ENCODE results near the gene ARFIP1.

The ARFIP1 gene

GRCh38 chr4:152785639-152786615, 6.2 kb downstream of the ARFIP1 start:
- peaks cover 0 to 2% of the 10 kb centered on the region in 2 donors for H3K36me3 ChIP-seq (ENCODE audit: control insufficient read depth in 1 of 2, insufficient read depth in 2 of 2, low read length in 2 of 2)
- no peak overlapping the region for H3K4me3 ChIP-seq (ENCODE audit: low read depth in 1 of 2, low read length in 2 of 2)
- H3K4me1 ChIP-seq (ENCODE audit: control insufficient read depth in 1 of 2, insufficient read depth in 2 of 2, low read length in 2 of 2) = peaks cover 28 to 41% of the 10 kb centered on the region in 2 donors
- H3K27ac ChIP-seq (ENCODE audit: low read depth, low read length) = no peak overlapping the region
- no peaks in the 10 kb centered on the region for H3K9me3 ChIP-seq (ENCODE audit: control insufficient read depth in 1 of 2, low read length in 2 of 2)
- H3K27me3 ChIP-seq (ENCODE audit: control insufficient read depth in 1 of 2, insufficient read depth in 2 of 2, low read length in 2 of 2) = no peaks in the 10 kb centered on the region
- H3K9ac ChIP-seq (ENCODE audit: low read depth in 1 of 2, low read length in 2 of 2) = no peak overlapping the region

- no peak overlapping the region for H3K27ac ChIP-seq (ENCODE audit: low read depth, low read length)
- peaks cover 25 to 41% of the 10 kb centered on the region in 2 donors for H3K4me1 ChIP-seq (ENCODE audit: control insufficient read depth in 1 of 2, insufficient read depth in 2 of 2, low read length in 2 of 2)
- H3K9me3 ChIP-seq (ENCODE audit: control insufficient read depth in 1 of 2, low read length in 2 of 2) = no peaks in the 10 kb centered on the region
- H3K27me3 ChIP-seq (ENCODE audit: control insufficient read depth in 1 of 2, insufficient read depth in 2 of 2, low read length in 2 of 2) = no peaks in the 10 kb centered on the region
- H3K36me3 ChIP-seq (ENCODE audit: control insufficient read depth in 1 of 2, insufficient read depth in 2 of 2, low read length in 2 of 2) = peaks cover 0 to 2% of the 10 kb centered on the region in 2 donors
- no peak overlapping the region for H3K4me3 ChIP-seq (ENCODE audit: low read depth in 1 of 2, low read length in 2 of 2)
- no peak overlapping the region for H3K9ac ChIP-seq (ENCODE audit: low read depth in 1 of 2, low read length in 2 of 2)
Observed at GRCh38 chr4:152786627-152787026, 6.9 kb downstream of the ARFIP1 start.

GRCh38 chr4:152795891-152796290, 16.1 kb downstream of the ARFIP1 start:
- Histone ChIP-seq H3K4me3 (ENCODE audit: low read depth in 1 of 2, low read length in 2 of 2) (no peak overlapping the region), H3K9ac (ENCODE audit: low read depth in 1 of 2, low read length in 2 of 2) (no peak overlapping the region), H3K27ac (ENCODE audit: low read depth, low read length) (no peak overlapping the region), H3K9me3 (ENCODE audit: control insufficient read depth in 1 of 2, low read length in 2 of 2) (no peaks in the 10 kb centered on the region), H3K36me3 (ENCODE audit: control insufficient read depth in 1 of 2, insufficient read depth in 2 of 2, low read length in 2 of 2) (no peaks in the 10 kb centered on the region), H3K27me3 (ENCODE audit: control insufficient read depth in 1 of 2, insufficient read depth in 2 of 2, low read length in 2 of 2) (no peaks in the 10 kb centered on the region), H3K4me1 (ENCODE audit: control insufficient read depth in 1 of 2, insufficient read depth in 2 of 2, low read length in 2 of 2) (no peaks in the 10 kb centered on the region)

GRCh38 chr4:152803541-152803940, 23.8 kb downstream of the ARFIP1 start:
- Histone ChIP-seq H3K4me1 (ENCODE audit: control insufficient read depth in 1 of 2, insufficient read depth in 2 of 2, low read length in 2 of 2) (peaks cover 0 to 8% of the 10 kb centered on the region in 2 donors), H3K27ac (ENCODE audit: low read depth, low read length) (no peak overlapping the region), H3K36me3 (ENCODE audit: control insufficient read depth in 1 of 2, insufficient read depth in 2 of 2, low read length in 2 of 2) (no peaks in the 10 kb centered on the region), H3K9me3 (ENCODE audit: control insufficient read depth in 1 of 2, low read length in 2 of 2) (no peaks in the 10 kb centered on the region), H3K4me3 (ENCODE audit: low read depth in 1 of 2, low read length in 2 of 2) (no peak overlapping the region), H3K27me3 (ENCODE audit: control insufficient read depth in 1 of 2, insufficient read depth in 2 of 2, low read length in 2 of 2) (no peaks in the 10 kb centered on the region), H3K9ac (ENCODE audit: low read depth in 1 of 2, low read length in 2 of 2) (no peak overlapping the region)

- Histone ChIP-seq H3K36me3 (ENCODE audit: control insufficient read depth in 1 of 2, insufficient read depth in 2 of 2, low read length in 2 of 2) (no peaks in the 10 kb centered on the region), H3K9ac (ENCODE audit: low read depth in 1 of 2, low read length in 2 of 2) (no peak overlapping the region), H3K9me3 (ENCODE audit: control insufficient read depth in 1 of 2, low read length in 2 of 2) (no peaks in the 10 kb centered on the region), H3K4me3 (ENCODE audit: low read depth in 1 of 2, low read length in 2 of 2) (no peak overlapping the region), H3K27ac (ENCODE audit: low read depth, low read length) (no peak overlapping the region), H3K27me3 (ENCODE audit: control insufficient read depth in 1 of 2, insufficient read depth in 2 of 2, low read length in 2 of 2) (no peaks in the 10 kb centered on the region), H3K4me1 (ENCODE audit: control insufficient read depth in 1 of 2, insufficient read depth in 2 of 2, low read length in 2 of 2) (peaks cover 0 to 8% of the 10 kb centered on the region in 2 donors)
Observed at GRCh38 chr4:152805071-152805650, 25.4 kb downstream of the ARFIP1 start.

GRCh38 chr4:152805818-152806217, 26.1 kb downstream of the ARFIP1 start:
- Histone ChIP-seq H3K4me3 (ENCODE audit: low read depth in 1 of 2, low read length in 2 of 2) (no peak overlapping the region), H3K36me3 (ENCODE audit: control insufficient read depth in 1 of 2, insufficient read depth in 2 of 2, low read length in 2 of 2) (no peaks in the 10 kb centered on the region), H3K27me3 (ENCODE audit: control insufficient read depth in 1 of 2, insufficient read depth in 2 of 2, low read length in 2 of 2) (no peaks in the 10 kb centered on the region), H3K27ac (ENCODE audit: low read depth, low read length) (no peak overlapping the region), H3K9ac (ENCODE audit: low read depth in 1 of 2, low read length in 2 of 2) (no peak overlapping the region), H3K4me1 (ENCODE audit: control insufficient read depth in 1 of 2, insufficient read depth in 2 of 2, low read length in 2 of 2) (peaks cover 0 to 8% of the 10 kb centered on the region in 2 donors), H3K9me3 (ENCODE audit: control insufficient read depth in 1 of 2, low read length in 2 of 2) (no peaks in the 10 kb centered on the region)

- no peaks in the 10 kb centered on the region for H3K27me3 ChIP-seq (ENCODE audit: control insufficient read depth in 1 of 2, insufficient read depth in 2 of 2, low read length in 2 of 2)
- H3K4me3 ChIP-seq (ENCODE audit: low read depth in 1 of 2, low read length in 2 of 2) = no peak overlapping the region
- H3K4me1 ChIP-seq (ENCODE audit: control insufficient read depth in 1 of 2, insufficient read depth in 2 of 2, low read length in 2 of 2) = peaks cover 0 to 8% of the 10 kb centered on the region in 2 donors
- no peak overlapping the region for H3K27ac ChIP-seq (ENCODE audit: low read depth, low read length)
- no peaks in the 10 kb centered on the region for H3K9me3 ChIP-seq (ENCODE audit: control insufficient read depth in 1 of 2, low read length in 2 of 2)
- H3K9ac ChIP-seq (ENCODE audit: low read depth in 1 of 2, low read length in 2 of 2) = no peak overlapping the region
- no peaks in the 10 kb centered on the region for H3K36me3 ChIP-seq (ENCODE audit: control insufficient read depth in 1 of 2, insufficient read depth in 2 of 2, low read length in 2 of 2)
Observed at GRCh38 chr4:152806501-152807125, 26.9 kb downstream of the ARFIP1 start.

- H3K9ac ChIP-seq (ENCODE audit: low read depth in 1 of 2, low read length in 2 of 2) = no peak overlapping the region
- no peaks in the 10 kb centered on the region for H3K36me3 ChIP-seq (ENCODE audit: control insufficient read depth in 1 of 2, insufficient read depth in 2 of 2, low read length in 2 of 2)
- H3K9me3 ChIP-seq (ENCODE audit: control insufficient read depth in 1 of 2, low read length in 2 of 2) = no peaks in the 10 kb centered on the region
- H3K4me1 ChIP-seq (ENCODE audit: control insufficient read depth in 1 of 2, insufficient read depth in 2 of 2, low read length in 2 of 2) = peaks cover 0 to 8% of the 10 kb centered on the region in 2 donors
- H3K4me3 ChIP-seq (ENCODE audit: low read depth in 1 of 2, low read length in 2 of 2) = no peak overlapping the region
- no peaks in the 10 kb centered on the region for H3K27me3 ChIP-seq (ENCODE audit: control insufficient read depth in 1 of 2, insufficient read depth in 2 of 2, low read length in 2 of 2)
- H3K27ac ChIP-seq (ENCODE audit: low read depth, low read length) = no peak overlapping the region
Observed at GRCh38 chr4:152807294-152807829, 27.6 kb downstream of the ARFIP1 start.

- Histone ChIP-seq H3K9me3 (ENCODE audit: control insufficient read depth in 1 of 2, low read length in 2 of 2) (no peaks in the 10 kb centered on the region), H3K27me3 (ENCODE audit: control insufficient read depth in 1 of 2, insufficient read depth in 2 of 2, low read length in 2 of 2) (no peaks in the 10 kb centered on the region), H3K4me3 (ENCODE audit: low read depth in 1 of 2, low read length in 2 of 2) (no peak overlapping the region), H3K4me1 (ENCODE audit: control insufficient read depth in 1 of 2, insufficient read depth in 2 of 2, low read length in 2 of 2) (peaks cover 0 to 8% of the 10 kb centered on the region in 2 donors), H3K27ac (ENCODE audit: low read depth, low read length) (no peak overlapping the region), H3K9ac (ENCODE audit: low read depth in 1 of 2, low read length in 2 of 2) (no peak overlapping the region), H3K36me3 (ENCODE audit: control insufficient read depth in 1 of 2, insufficient read depth in 2 of 2, low read length in 2 of 2) (no peaks in the 10 kb centered on the region)
Observed at GRCh38 chr4:152808670-152809069, 28.9 kb downstream of the ARFIP1 start.
